Right cardiac atrium (tissue), 5 donors: ENCODE results near the gene EFHD1. TPM values are rescaled to one million over a fixed set of nuclear protein-coding genes. Genes with fewer than 3 reads are reported as not detected.
A peak's percentile ranks its signal among the peaks of the same experiment; 100 is the strongest.

Experiments used
- ATAC-seq, 2 donors: fragments of 200-7000 bp; cut with Tn5 transposase; one replicate each; pipeline versions ENCODE4 v1.8.0 to v1.9.1; 2020; ENCODE audit warnings: moderate library complexity in 2 of 2, mild to moderate bottlenecking in 1 of 2
- DNase-seq, 3 donors: peaks; one replicate each; pipeline ENCODE4 v3.0.0-alpha.2; 2020
- H3K27ac ChIP-seq: one replicate; pipeline ENCODE4 v1.5.1; 2013; ENCODE audit warnings: mild to moderate bottlenecking, low read length, control low read depth, moderate library complexity
- H3K27me3 ChIP-seq: one replicate; pipeline ENCODE4 v1.6.1; 2013; ENCODE audit not compliant: control insufficient read depth, insufficient read depth
- H3K4me1 ChIP-seq: one replicate; pipeline ENCODE4 v1.6.1; 2013; ENCODE audit warnings: low read length; ENCODE audit not compliant: control insufficient read depth, insufficient read depth
- H3K4me3 ChIP-seq: one replicate; pipeline ENCODE4 v1.5.1; 2013; ENCODE audit warnings: low read length, control low read depth
- H3K9me3 ChIP-seq: one replicate; pipeline ENCODE4 v1.6.1; 2013; ENCODE audit warnings: low read length; ENCODE audit not compliant: control insufficient read depth
- WGBS: extraction: QIAGEN DNeasy Blood & Tissue Kit; methylation state at CpG from one replicate; pipeline ENCODE4 v1.1.7; 2013; 5-methylcytosine and 5-hydroxymethylcytosine counted together
- intact Hi-C, 4 donors: fragments of 100-400 bp; cut with DNase I; formaldehyde crosslinking; loops; one replicate each; pipeline versions ENCODE4 v1.11.0 to v1.14.0; 2022 to 2023
- polyA plus RNA-seq: library from polyadenylated mRNA; stranded (reverse); fragments of 200-250 nt; gene quantifications from one replicate; pipeline ENCODE4 v1.2.3, GENCODE V29; 2013
- total RNA-seq, 4 donors: library from RNA; stranded (reverse); fragmentation: NEBNext Ultra II Directional; extraction: Animal tissue kit (Norgen Biotek cat#: 25700); gene quantifications; one replicate each; pipeline ENCODE4 v1.2.1, GENCODE V29; 2021
- donor health status: healthy with polysubstance abuse.
- donor health status: DM: no; HTN: yes; CAD: no.
- donor health status: DM: no; HTN: no; CAD: no.
- donor health status: DM: no; HTN: yes; CAD: no; lungs with severe emphysema.
- donor health status: DM: yes; HTN: yes; CAD: no.

The EFHD1 gene
- total and polyA plus RNA-seq, 5 donors = 6.4 to 14.7 (median 10.8) TPM

DNA sequence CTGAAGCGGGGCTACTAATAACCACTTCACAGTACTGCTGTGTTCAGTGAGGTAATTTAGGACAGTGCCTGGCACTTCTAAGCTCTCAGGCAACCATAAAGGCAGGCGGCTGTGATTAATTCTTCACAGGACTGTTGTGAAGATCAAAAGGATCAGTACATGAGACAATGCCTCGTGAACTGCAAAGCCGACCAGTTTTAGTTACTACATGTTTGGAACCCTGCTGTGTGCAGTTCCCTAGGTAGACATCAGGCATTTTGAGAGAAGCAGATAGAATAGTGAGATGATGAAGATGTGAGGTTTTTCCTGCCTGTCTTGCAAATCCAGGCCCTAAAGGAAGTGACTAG lies 19.1 kb downstream of the EFHD1 start:
- ATAC-seq = no peak
- WGBS = 71% methylated on average over 4 of the region's 4 CpGs
- no peak overlapping the region for H3K27ac ChIP-seq

GRCh38 chr2:232653441-232653840 lies 20.0 kb downstream of the EFHD1 start:
- ATAC-seq (no peak), DNase-seq (no peak)
- H3K27ac ChIP-seq = no peak overlapping the region
- no peaks in the 10 kb centered on the region for H3K9me3 ChIP-seq
- WGBS = 92% methylated on average over 7 of the region's 7 CpGs
- intact Hi-C loops = no loop called here
- H3K4me1 ChIP-seq = no peaks in the 10 kb centered on the region
- no peaks in the 10 kb centered on the region for H3K27me3 ChIP-seq
- H3K4me3 ChIP-seq = no peak overlapping the region

More for the DNA sequence above, 19.1 kb downstream of the EFHD1 start:
- intact Hi-C loops = no loop called here
- H3K4me3 ChIP-seq = no peak overlapping the region
- no peaks in the 10 kb centered on the region for H3K4me1 ChIP-seq
- DNase-seq = no peak
- no peaks in the 10 kb centered on the region for H3K9me3 ChIP-seq
- H3K27me3 ChIP-seq = no peaks in the 10 kb centered on the region

- H3K4me1 ChIP-seq = no peaks in the 10 kb centered on the region
- no peak overlapping the region for H3K27ac ChIP-seq
- no peak for ATAC-seq
- H3K27me3 ChIP-seq = no peaks in the 10 kb centered on the region
- WGBS = 76% methylated on average over 6 of the region's 6 CpGs
- no peaks in the 10 kb centered on the region for H3K9me3 ChIP-seq
- intact Hi-C loops = no loop called here
- DNase-seq = no peak
- H3K4me3 ChIP-seq = no peak overlapping the region
Measured at GRCh38 chr2:232655392-232655791, 22.0 kb downstream of the EFHD1 start.

DNA sequence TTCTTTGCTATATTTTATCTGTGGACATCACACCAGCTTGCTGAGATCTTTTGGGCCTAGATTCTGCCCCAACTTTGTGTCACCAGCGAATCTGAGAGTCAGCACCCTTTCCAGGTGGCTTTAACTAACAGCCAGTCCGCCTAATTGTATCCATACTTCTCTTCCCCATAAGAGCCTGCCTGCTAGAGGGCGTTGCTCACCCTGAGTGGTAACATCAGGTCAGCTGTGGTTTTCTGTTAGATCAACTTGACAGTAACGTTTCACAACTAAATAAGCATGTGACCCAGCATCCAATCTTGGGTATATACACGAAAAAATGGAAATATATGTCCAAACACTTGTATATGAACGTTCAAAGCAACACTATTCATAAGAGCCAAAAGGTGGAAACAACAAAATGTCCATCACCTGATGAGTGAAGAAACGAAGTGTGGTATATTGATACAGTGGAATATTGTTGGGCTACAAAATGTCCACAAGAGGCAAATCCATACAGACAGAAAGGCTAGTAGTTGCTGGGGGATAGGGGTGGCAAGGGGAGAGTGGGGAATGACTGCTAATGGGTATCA lies 24.9 kb downstream of the EFHD1 start:
- DNase-seq (no peak), ATAC-seq (no peak)
- H3K4me1 ChIP-seq = no peaks in the 10 kb centered on the region
- intact Hi-C loops = no loop called here
- 62% methylated on average over 7 of the region's 7 CpGs for WGBS
- H3K9me3 ChIP-seq = no peaks in the 10 kb centered on the region
- H3K4me3 ChIP-seq = no peak overlapping the region
- no peak overlapping the region for H3K27ac ChIP-seq
- no peaks in the 10 kb centered on the region for H3K27me3 ChIP-seq

- Histone ChIP-seq H3K9me3 (no peaks in the 10 kb centered on the region), H3K27me3 (no peaks in the 10 kb centered on the region), H3K4me3 (no peak overlapping the region), H3K4me1 (no peaks in the 10 kb centered on the region), H3K27ac (no peak overlapping the region)
- peak in 1 of 2 donors; percentile 27 for ATAC-seq
- intact Hi-C loops = no loop called here
- 71% methylated on average over 2 of the region's 2 CpGs for WGBS
- no peak for DNase-seq
Measured at GRCh38 chr2:232659359-232659758, 26.0 kb downstream of the EFHD1 start.

GRCh38 chr2:232662486-232663260 lies 29.3 kb downstream of the EFHD1 start:
- no peak for DNase-seq
- Histone ChIP-seq H3K4me3 (no peak overlapping the region), H3K27ac (no peak overlapping the region), H3K27me3 (no peaks in the 10 kb centered on the region), H3K9me3 (no peaks in the 10 kb centered on the region), H3K4me1 (no peaks in the 10 kb centered on the region)
- no peak for ATAC-seq
- WGBS = 94% methylated on average over 16 of the region's 16 CpGs
- intact Hi-C loops = loop anchor here in 3 of 4 donors (10.0 kb wide), 2 partner anchors 48 to 58 kb away; no protein-coding TSS in a partner anchor

GRCh38 chr2:232666051-232666805 lies 32.8 kb downstream of the EFHD1 start:
- 66% methylated on average over 7 of the region's 7 CpGs for WGBS
- intact Hi-C loops = loop anchor here in 3 of 4 donors (10.0 kb wide), 2 partner anchors 51 to 61 kb away; no protein-coding TSS in a partner anchor
- no peak for DNase-seq
- Histone ChIP-seq H3K4me3 (no peak overlapping the region), H3K9me3 (no peaks in the 10 kb centered on the region), H3K27ac (no peak overlapping the region), H3K4me1 (no peaks in the 10 kb centered on the region), H3K27me3 (no peaks in the 10 kb centered on the region)
- ATAC-seq = no peak

- H3K4me3 ChIP-seq = no peak overlapping the region
- WGBS = 77% methylated on average over 10 of the region's 10 CpGs
- no peaks in the 10 kb centered on the region for H3K9me3 ChIP-seq
- H3K27ac ChIP-seq = peak overlapping the region; percentile 36
- H3K4me1 ChIP-seq = peaks cover 4% of the 10 kb centered on the region
- H3K27me3 ChIP-seq = no peaks in the 10 kb centered on the region
- intact Hi-C loops = loop anchor here in 3 of 4 donors (10.0 kb wide), 2 partner anchors 53 to 63 kb away; no protein-coding TSS in a partner anchor
- DNase-seq (no peak), ATAC-seq (peak; percentile 30 to 67)
Measured at GRCh38 chr2:232667989-232668583, 34.7 kb downstream of the EFHD1 start.

DNA sequence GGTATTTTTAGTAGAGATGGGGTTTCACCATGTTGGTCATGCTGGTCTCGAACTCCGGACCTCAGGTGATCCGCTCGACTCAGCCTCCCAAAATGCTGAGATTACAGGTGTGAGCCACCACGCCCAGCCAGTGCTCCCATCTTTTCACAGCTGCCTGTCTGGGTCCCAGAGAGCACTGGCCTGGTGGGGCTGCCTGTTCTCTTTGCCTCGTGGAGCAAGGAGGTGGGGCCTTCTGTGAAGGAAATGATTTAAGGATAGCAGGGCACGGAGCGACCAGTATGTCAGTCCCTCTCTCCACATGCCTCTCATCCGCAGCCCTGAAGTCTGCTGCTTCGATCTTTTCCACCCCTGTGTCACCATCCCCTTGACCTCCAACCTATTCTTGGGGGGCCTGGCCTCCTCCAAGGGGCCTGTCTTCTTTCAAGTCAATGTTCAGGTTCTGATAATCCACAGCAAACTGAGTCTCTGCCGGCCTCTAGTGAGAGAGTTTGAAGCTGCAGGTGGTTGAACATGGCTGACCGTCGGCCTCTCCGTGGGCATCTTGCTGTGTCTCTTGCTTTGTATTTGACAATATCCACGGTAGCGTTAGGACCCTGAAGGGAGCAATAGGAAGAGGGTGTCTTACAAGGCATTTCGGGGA lies 35.5 kb downstream of the EFHD1 start:
- intact Hi-C loops = loop anchor here in 3 of 4 donors (10.0 kb wide), 2 partner anchors 54 to 64 kb away; no protein-coding TSS in a partner anchor
- WGBS = 52% methylated on average over 17 of the region's 17 CpGs
- Histone ChIP-seq H3K27ac (no peak overlapping the region), H3K27me3 (no peaks in the 10 kb centered on the region), H3K4me3 (no peak overlapping the region), H3K4me1 (peaks cover 4% of the 10 kb centered on the region), H3K9me3 (no peaks in the 10 kb centered on the region)
- DNase-seq = peak in 1 of 3 donors; percentile 58
- ATAC-seq = peak; percentile 49 to 66

GRCh38 chr2:232672588-232672987 lies 39.2 kb downstream of the EFHD1 start:
- WGBS = 84% methylated on average over 1 of the region's 1 CpG
- no peak for DNase-seq
- no peak overlapping the region for H3K4me3 ChIP-seq
- peaks cover 4% of the 10 kb centered on the region for H3K4me1 ChIP-seq
- no peaks in the 10 kb centered on the region for H3K9me3 ChIP-seq
- intact Hi-C loops = no loop called here
- no peak for ATAC-seq
- no peak overlapping the region for H3K27ac ChIP-seq
- no peaks in the 10 kb centered on the region for H3K27me3 ChIP-seq
